ENCODE data around the gene CFAP410. TPM values are rescaled to one million over a fixed set of nuclear protein-coding genes. Genes with fewer than 3 reads are reported as not detected.

The CFAP410 gene
- total RNA-seq, 6 donors from 2014 or later = 34.4 to 85.9 (median 48.4) TPM

DNA sequence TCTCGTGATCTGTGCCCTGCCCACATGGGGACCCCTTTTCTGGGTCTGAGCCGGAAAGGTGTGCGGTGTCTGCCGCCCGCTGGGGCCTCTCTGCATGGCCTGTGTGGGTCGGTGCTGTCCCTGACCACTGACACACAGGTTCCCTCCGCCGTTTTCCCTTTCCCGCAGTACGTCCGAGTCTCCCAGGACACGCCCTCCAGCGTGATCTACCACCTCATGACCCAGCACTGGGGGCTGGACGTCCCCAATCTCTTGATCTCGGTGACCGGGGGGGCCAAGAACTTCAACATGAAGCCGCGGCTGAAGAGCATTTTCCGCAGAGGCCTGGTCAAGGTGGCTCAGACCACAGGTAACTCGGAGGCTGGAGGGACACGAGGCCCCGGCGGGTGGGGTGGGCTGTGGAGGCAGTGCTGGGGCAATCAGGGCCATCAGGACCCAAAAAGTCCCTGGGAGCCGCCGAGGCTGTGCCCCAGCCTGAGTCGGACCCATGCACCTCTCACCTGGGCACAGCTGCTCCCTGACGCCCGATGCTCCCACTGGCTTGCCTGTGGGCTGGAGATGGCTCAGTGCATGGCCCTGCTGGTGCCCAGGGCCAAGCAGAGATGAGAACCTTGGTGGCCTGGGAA, 27.5 kb upstream of the CFAP410 start:
- ATAC-seq (ENCODE audit: low FRiP score in 2 of 2) = no peak
- H3K4me1 ChIP-seq = peaks cover 0 to 9% (median 5%) of the 10 kb centered on the region in 4 donors
- 89 to 93% methylated on average over 16 to 28 of the region's 28 CpGs for WGBS, 2 donors
- peak in 1 of 2 donors; percentile 70 for DNase-seq
- peaks cover 0 to 4% (median 0%) of the 10 kb centered on the region in 4 donors for H3K27me3 ChIP-seq
- no peak overlapping the region for H3K27ac ChIP-seq
- no peak for TF ChIP-seq CTCF (IDR thresholded peaks at IDR 0.05)
- no peak for TF ChIP-seq POLR2AphosphoS5 (IDR thresholded peaks at IDR 0.05)
- TF ChIP-seq POLR2A (IDR thresholded peaks at IDR 0.05) = no peak
- no peak for TF ChIP-seq EP300 (IDR thresholded peaks at IDR 0.05)
- no peaks in the 10 kb centered on the region for H3K36me3 ChIP-seq
- H3K9me3 ChIP-seq = peaks cover 0 to 5% (median 0%) of the 10 kb centered on the region in 4 donors
- no peak overlapping the region for H3K4me3 ChIP-seq

- H3K4me1 ChIP-seq = peaks cover 0 to 9% (median 5%) of the 10 kb centered on the region in 4 donors
- no peak overlapping the region for H3K4me3 ChIP-seq
- no peaks in the 10 kb centered on the region for H3K36me3 ChIP-seq
- no peak overlapping the region for H3K27ac ChIP-seq
- peaks cover 0 to 4% (median 0%) of the 10 kb centered on the region in 4 donors for H3K27me3 ChIP-seq
- no peak for ATAC-seq (ENCODE audit: low FRiP score in 2 of 2)
- WGBS, 2 donors = 88 to 93% methylated on average over 22 of the region's 22 CpGs
- no peak for DNase-seq
- no peak for TF ChIP-seq POLR2A (IDR thresholded peaks at IDR 0.05)
- no peak for TF ChIP-seq CTCF (IDR thresholded peaks at IDR 0.05)
- TF ChIP-seq POLR2AphosphoS5 (IDR thresholded peaks at IDR 0.05) = no peak
- H3K9me3 ChIP-seq = peaks cover 0 to 5% (median 0%) of the 10 kb centered on the region in 4 donors
Measured at GRCh38 chr21:44365967-44366585, 26.9 kb upstream of the CFAP410 start.

DNA sequence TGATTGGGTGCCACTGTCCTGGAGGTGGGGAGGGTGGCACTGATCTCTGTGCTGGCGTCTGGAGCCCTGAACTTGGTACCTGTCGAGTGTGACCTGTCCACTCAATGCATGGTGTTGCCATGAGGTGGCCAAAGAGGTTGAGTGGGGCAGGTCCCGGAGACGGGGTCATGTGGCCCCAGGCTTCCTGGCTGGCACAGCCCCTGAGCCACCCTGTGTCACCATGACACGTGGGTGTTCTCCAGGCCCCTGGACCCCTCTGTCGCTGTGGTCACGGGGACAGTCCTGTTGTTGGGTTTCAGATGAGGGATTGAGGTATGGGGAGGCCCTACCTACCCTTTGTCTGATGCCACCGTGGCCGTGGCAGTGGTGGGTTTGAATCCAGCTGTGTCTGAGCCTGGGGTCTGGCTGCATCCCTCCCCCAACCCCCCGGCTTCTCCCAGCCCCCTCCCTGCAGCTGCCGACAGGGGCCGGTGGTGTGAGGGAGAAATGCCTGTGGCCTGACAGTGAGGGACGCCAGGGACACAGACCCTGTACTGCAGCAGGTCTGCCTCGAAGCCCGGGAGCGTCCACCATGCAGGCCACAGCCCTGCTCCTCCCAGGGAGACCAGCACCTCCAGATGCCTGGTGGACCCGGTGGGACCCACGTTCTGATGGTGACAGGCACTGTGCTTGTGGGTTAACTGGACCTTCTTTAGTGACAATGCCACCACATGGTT, 26.2 kb upstream of the CFAP410 start:
- ATAC-seq (ENCODE audit: low FRiP score in 2 of 2) (no peak), DNase-seq (peak in 1 of 2 donors; percentile 43)
- peaks cover 0 to 7% (median 5%) of the 10 kb centered on the region in 4 donors for H3K4me1 ChIP-seq
- no peaks in the 10 kb centered on the region for H3K36me3 ChIP-seq
- peaks cover 0 to 4% (median 0%) of the 10 kb centered on the region in 4 donors for H3K27me3 ChIP-seq
- 86 to 87% methylated on average over 5 to 17 of the region's 18 CpGs for WGBS, 2 donors
- TF ChIP-seq POLR2AphosphoS5 (IDR thresholded peaks at IDR 0.05) = no peak
- no peak for TF ChIP-seq CTCF (IDR thresholded peaks at IDR 0.05)
- no peak for TF ChIP-seq POLR2A (IDR thresholded peaks at IDR 0.05)
- TF ChIP-seq EP300 (IDR thresholded peaks at IDR 0.05) = no peak
- H3K4me3 ChIP-seq = no peak overlapping the region
- H3K27ac ChIP-seq = no peak overlapping the region
- peaks cover 0 to 5% (median 0%) of the 10 kb centered on the region in 4 donors for H3K9me3 ChIP-seq

DNA sequence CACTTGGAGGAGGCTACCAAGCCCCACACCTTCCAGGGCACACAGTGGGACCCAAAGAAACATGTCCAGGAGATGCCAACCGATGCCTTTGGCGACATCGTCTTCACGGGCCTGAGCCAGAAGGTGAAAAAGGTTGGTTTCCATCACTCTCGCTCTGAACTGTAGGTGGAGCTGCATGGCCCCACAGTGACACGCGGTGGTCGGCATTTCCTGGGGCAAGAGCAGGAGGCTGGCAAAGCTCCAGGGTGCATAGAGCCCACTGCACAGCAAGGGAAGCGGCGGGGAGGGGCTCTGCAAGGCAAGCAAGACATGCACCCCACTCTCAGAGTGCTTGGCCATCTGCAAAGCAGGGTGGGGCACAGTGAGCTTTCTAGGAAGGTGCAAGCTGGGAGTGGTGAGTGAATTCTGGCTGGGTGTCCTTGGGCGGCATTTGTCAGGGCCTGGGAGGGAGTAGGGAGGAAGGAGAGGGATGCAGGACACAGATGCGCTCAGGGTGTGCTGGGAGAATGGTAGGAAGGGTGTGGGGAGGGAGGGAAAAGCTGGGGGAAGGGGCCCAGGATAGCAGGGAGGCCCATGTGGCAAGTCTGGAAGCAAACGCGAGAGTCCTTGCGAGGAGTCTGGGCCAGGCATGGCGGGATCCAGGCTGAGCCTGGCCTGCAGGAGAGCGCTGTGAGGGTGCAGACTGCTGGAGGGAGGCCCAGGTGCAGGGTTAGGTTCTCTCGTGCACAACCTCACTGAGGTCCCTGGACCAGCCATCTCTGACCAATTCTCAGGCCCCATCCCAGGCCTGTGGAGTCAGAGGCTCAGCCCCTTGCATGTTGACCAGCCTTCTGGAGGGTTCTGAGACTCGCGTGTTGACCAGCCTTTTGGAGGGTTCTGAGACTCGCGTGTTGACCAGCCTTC, 25.2 kb upstream of the CFAP410 start:
- Histone ChIP-seq H3K27ac (no peak overlapping the region), H3K36me3 (no peaks in the 10 kb centered on the region), H3K4me1 (no peaks in the 10 kb centered on the region), H3K27me3 (peaks cover 0 to 4% (median 0%) of the 10 kb centered on the region in 4 donors), H3K9me3 (peaks cover 0 to 5% (median 0%) of the 10 kb centered on the region in 4 donors), H3K4me3 (no peak overlapping the region)
- DNase-seq = no peak
- TF ChIP-seq EP300 (IDR thresholded peaks at IDR 0.05) (no peak), POLR2AphosphoS5 (IDR thresholded peaks at IDR 0.05) (no peak), CTCF (IDR thresholded peaks at IDR 0.05) (no peak), POLR2A (IDR thresholded peaks at IDR 0.05) (no peak)
- ATAC-seq (ENCODE audit: low FRiP score in 2 of 2) = no peak
- 83 to 84% methylated on average over 20 to 22 of the region's 22 CpGs for WGBS, 2 donors

Data from upper lobe of left lung (tissue), 6 donors.